K562 (cell line): ENCODE results near the gene FOXRED2. TPM values are rescaled to one million over a fixed set of nuclear protein-coding genes. Genes with fewer than 3 reads are reported as not detected.

Experiments used
- ATF3 ChIP-seq, 2 experiments: fragments of 450-650 bp in 1 of 2; sonication (generic) in 1 of 2; formaldehyde crosslinking in 1 of 2; IDR thresholded peaks in 1 of 2; conservative IDR thresholded peaks in 1 of 2; 2 replicates each; pipeline versions ENCODE4 v1.6.1 to v1.8.1; 2016 to 2023; ENCODE audit warnings: mild to moderate bottlenecking in 2 of 2, moderate library complexity in 2 of 2, inconsistent platforms in 1 of 2, missing genetic modification reagents in 1 of 2
- BCOR ChIP-seq: fragments of 450-650 bp; IDR thresholded peaks from 2 replicates; pipeline ENCODE4 v1.6.1; 2016
- DDX20 ChIP-seq: fragments of 450-650 bp; IDR thresholded peaks from 2 replicates; pipeline ENCODE4 v1.6.1; 2016; ENCODE audit warnings: missing genetic modification characterization, low read depth, mild to moderate bottlenecking, missing compliant biosample characterization, moderate library complexity
- E2F6 ChIP-seq, 2 experiments: IDR thresholded peaks; 2 replicates each; pipeline ENCODE4 v1.6.1; 2011; ENCODE audit warnings: borderline replicate concordance in 1 of 2, control low read depth in 1 of 2, low read depth in 1 of 2, low read length in 1 of 2, mild to moderate bottlenecking in 1 of 2, mixed read lengths in 1 of 2, moderate library complexity in 1 of 2; ENCODE audit not compliant: insufficient read depth in 1 of 2, insufficient read length in 1 of 2, poor library complexity in 1 of 2, severe bottlenecking in 1 of 2; ENCODE audit errors: extremely low read depth in 1 of 2
- ETV1 ChIP-seq: fragments of 450-650 bp; conservative IDR thresholded peaks from 2 replicates; pipeline ENCODE4 v1.6.1; 2016; ENCODE audit warnings: missing genetic modification characterization, control low read depth, low read depth, missing compliant biosample characterization
- HDAC2 ChIP-seq: fragments of 450-650 bp; IDR thresholded peaks from 2 replicates; pipeline ENCODE4 v1.6.1; 2016; ENCODE audit warnings: mild to moderate bottlenecking
- HIVEP1 ChIP-seq: fragments of 250-450 bp; sonication (Bioruptor Pico); IDR thresholded peaks from 2 replicates; pipeline ENCODE4 v1.4.0; 2020; ENCODE audit warnings: mild to moderate bottlenecking
- KAT8 ChIP-seq: fragments of 450-650 bp; IDR thresholded peaks from 2 replicates; pipeline ENCODE4 v1.6.1; 2016; ENCODE audit warnings: low read depth, mild to moderate bottlenecking
- KDM5B ChIP-seq: fragments of 200-600 bp; sonication (generic); IDR thresholded peaks from 2 replicates; pipeline ENCODE4 v1.6.1; 2012; ENCODE audit warnings: low read depth, mild to moderate bottlenecking, moderate library complexity, low read length, control low read depth, inconsistent platforms; ENCODE audit not compliant: insufficient replicate concordance
- MLLT1 ChIP-seq, 2 experiments: fragments of 450-650 bp; IDR thresholded peaks; 2 replicates each; pipeline ENCODE4 v1.6.1; 2016
- NFE2 ChIP-seq: IDR thresholded peaks from 2 replicates; pipeline ENCODE4 v1.6.1; 2014; ENCODE audit warnings: antibody characterized with exemption, low read depth
- PHF21A ChIP-seq: fragments of 450-650 bp; IDR thresholded peaks from 2 replicates; pipeline ENCODE4 v1.6.1; 2017; ENCODE audit warnings: low read depth, borderline replicate concordance
- POU5F1 ChIP-seq: fragments of 150-350 bp; IDR thresholded peaks from 2 replicates; pipeline ENCODE4 v1.6.1; 2014; ENCODE audit warnings: borderline replicate concordance, low read length, low read depth, mild to moderate bottlenecking; ENCODE audit not compliant: partially characterized antibody
- RCOR1 ChIP-seq, 2 experiments: IDR thresholded peaks; 2 replicates each; pipeline ENCODE4 v1.6.1; 2012; ENCODE audit warnings: low read depth in 2 of 2, low read length in 2 of 2, borderline replicate concordance in 1 of 2, improper control_type of control experiment in 1 of 2
- SMAD3 ChIP-seq: fragments of 450-650 bp; formaldehyde crosslinking; conservative IDR thresholded peaks from 2 replicates; pipeline ENCODE4 v1.4.0; 2020; ENCODE audit warnings: mild to moderate bottlenecking
- SMARCB1 ChIP-seq: IDR thresholded peaks from 2 replicates; pipeline ENCODE4 v1.6.1; 2011; ENCODE audit warnings: improper control_type of control experiment, low read depth; ENCODE audit not compliant: insufficient read length
- SNAPC5 ChIP-seq: fragments of 250-450 bp; sonication (Bioruptor Pico); IDR thresholded peaks from 2 replicates; pipeline ENCODE4 v1.8.0; 2021; ENCODE audit warnings: moderate library complexity, mild to moderate bottlenecking, inconsistent platforms
- UBTF ChIP-seq, 2 experiments: IDR thresholded peaks; 2 replicates each; pipeline ENCODE4 v1.6.1; 2012; ENCODE audit warnings: improper control_type of control experiment in 2 of 2, low read depth in 2 of 2, low read length in 2 of 2, borderline replicate concordance in 1 of 2
- USF2 ChIP-seq: sonication (generic); formaldehyde crosslinking; IDR thresholded peaks from 2 replicates; pipeline ENCODE4 v1.5.0; 2020; ENCODE audit warnings: missing genetic modification reagents
- ZNF121 ChIP-seq: sonication (generic); formaldehyde crosslinking; conservative IDR thresholded peaks from 2 replicates; pipeline ENCODE4 v1.8.0; 2022; ENCODE audit warnings: missing genetic modification reagents
- polyA plus RNA-seq, 8 experiments: library from polyadenylated mRNA; depleted of rRNA in 4 of 8; stranded (reverse) in 5 of 8; unstranded in 3 of 8; fragments of >200 nt; fragmentation: Nextera tagmentation in 2 of 8; fragmentation: Illumina TruSeq in 1 of 8; extraction: Ambion mirVana in 2 of 8; extraction: Trizol in 1 of 8; gene quantifications; 2 replicates each; pipeline versions ENCODE4 v1.2.1 to v1.2.3, GENCODE V29; 2011 to 2014; ENCODE audit warnings: inconsistent platforms in 1 of 8, missing spikeins in 1 of 8
- total RNA-seq, 7 experiments: library from RNA; depleted of rRNA in 6 of 7; stranded (reverse); fragments of >200 nt in 6 of 7; fragmentation: Illumina TruSeq in 2 of 7; extraction: Trizol in 2 of 7; gene quantifications; 2 replicates each; pipeline versions ENCODE4 v1.2.1 to v1.2.3, GENCODE V29; 2011 to 2021; ENCODE audit warnings: low replicate concordance in 1 of 7

Gene FOXRED2
- total and polyA plus RNA-seq, 9 of the 15 experiments (the other 6 are each of a cell fraction or from before 2014, with no cell fraction given) = 2.8 to 48.4 (median 7.8) TPM

GRCh38 chr22:36541831-36542411, 35.1 kb upstream of the FOXRED2 start (continued):
- TF ChIP-seq USF2 (CRISPR knock-in tag) = no peak
- TF ChIP-seq BCOR = peak; percentile 97
- TF ChIP-seq KDM5B = no peak
- no peak for TF ChIP-seq DDX20 (tag)
- TF ChIP-seq KAT8 = no peak
- no peak for TF ChIP-seq SMAD3
- TF ChIP-seq NFE2 = no peak
- no peak for TF ChIP-seq MLLT1 (IDR thresholded peaks at IDR 0.05)
- TF ChIP-seq ZNF121 (CRISPR knock-in tag) = no peak
- TF ChIP-seq HDAC2 = peak; percentile 60; the same call in 1 of the 2 replicates
- peak; percentile 20 to 57; a peak in 2 of 4 replicates for TF ChIP-seq RCOR1 (IDR thresholded peaks at IDR 0.05; ENCODE audit: borderline replicate concordance in 1 of 2, low read depth in 2 of 2, low read length in 2 of 2)
- 0 out of 2 replicates have a peak, but pooled peaks have one; percentile 13 for TF ChIP-seq ETV1 (tag)
- TF ChIP-seq SNAPC5 (CRISPR knock-in tag) = no peak
- no peak for TF ChIP-seq PHF21A
- TF ChIP-seq E2F6 (IDR thresholded peaks at IDR 0.05; ENCODE audit: borderline replicate concordance in 1 of 2, extremely low read depth in 1 of 2, insufficient read depth in 1 of 2, insufficient read length in 1 of 2, low read depth in 1 of 2, low read length in 1 of 2, poor library complexity in 1 of 2, severe bottlenecking in 1 of 2) = no peak
- TF ChIP-seq ATF3 (IDR thresholded peaks at IDR 0.05) = peak; percentile 65; the same call in 1 of the 2 replicates
- no peak for TF ChIP-seq ATF3 (CRISPR knock-in tag; conservative IDR thresholded peaks at IDR 0.05)
- TF ChIP-seq SMARCB1 = no peak
- no peak for TF ChIP-seq UBTF (IDR thresholded peaks at IDR 0.05; ENCODE audit: borderline replicate concordance in 1 of 2, low read depth in 2 of 2, low read length in 2 of 2)
- no peak for TF ChIP-seq POU5F1
- TF ChIP-seq HIVEP1 (CRISPR knock-in tag) = no peak
